OCI-LY3 (cell line): ENCODE results near the gene PLA2G2D.

Experiments
- EZH2phosphoT487 ChIP-seq: fragments of 200-600 bp; shearing (Covaris generic); IDR thresholded peaks from 2 replicates; pipeline ENCODE4 v1.6.1; 2018; ENCODE audit warnings: antibody characterized with exemption, mixed run types, low read depth
- TF ChIP-seq, protein P1 (sequence below): fragments of 200-600, 300-600 bp; sonication (generic); IDR thresholded peaks from 2 replicates; pipeline ENCODE4 v1.5.1; 2014; ENCODE audit warnings: antibody characterized with exemption, low read length, low read depth

DNA sequence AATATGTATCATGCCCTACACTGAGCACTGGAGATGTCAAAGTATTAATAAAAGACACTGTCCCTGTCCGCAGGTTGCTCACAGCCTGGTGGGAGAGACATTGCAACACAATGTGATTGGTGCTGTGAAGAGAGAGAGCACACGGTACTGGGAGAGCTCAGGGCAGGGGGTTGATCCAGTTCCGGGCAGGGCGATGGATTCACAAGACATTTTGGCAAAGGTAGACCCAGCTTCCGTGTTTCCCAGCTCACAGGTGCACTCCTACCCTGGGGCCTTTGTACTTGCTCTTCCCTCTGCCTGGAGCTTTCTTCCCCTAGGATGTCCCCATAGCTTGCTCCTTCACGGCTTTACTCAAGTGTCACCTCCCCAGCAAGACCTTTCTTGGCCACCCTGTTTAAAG lies 47.9 kb downstream of the PLA2G2D start:
- TF ChIP-seq, protein P1, sequence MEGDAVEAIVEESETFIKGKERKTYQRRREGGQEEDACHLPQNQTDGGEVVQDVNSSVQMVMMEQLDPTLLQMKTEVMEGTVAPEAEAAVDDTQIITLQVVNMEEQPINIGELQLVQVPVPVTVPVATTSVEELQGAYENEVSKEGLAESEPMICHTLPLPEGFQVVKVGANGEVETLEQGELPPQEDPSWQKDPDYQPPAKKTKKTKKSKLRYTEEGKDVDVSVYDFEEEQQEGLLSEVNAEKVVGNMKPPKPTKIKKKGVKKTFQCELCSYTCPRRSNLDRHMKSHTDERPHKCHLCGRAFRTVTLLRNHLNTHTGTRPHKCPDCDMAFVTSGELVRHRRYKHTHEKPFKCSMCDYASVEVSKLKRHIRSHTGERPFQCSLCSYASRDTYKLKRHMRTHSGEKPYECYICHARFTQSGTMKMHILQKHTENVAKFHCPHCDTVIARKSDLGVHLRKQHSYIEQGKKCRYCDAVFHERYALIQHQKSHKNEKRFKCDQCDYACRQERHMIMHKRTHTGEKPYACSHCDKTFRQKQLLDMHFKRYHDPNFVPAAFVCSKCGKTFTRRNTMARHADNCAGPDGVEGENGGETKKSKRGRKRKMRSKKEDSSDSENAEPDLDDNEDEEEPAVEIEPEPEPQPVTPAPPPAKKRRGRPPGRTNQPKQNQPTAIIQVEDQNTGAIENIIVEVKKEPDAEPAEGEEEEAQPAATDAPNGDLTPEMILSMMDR = no peak
- TF ChIP-seq EZH2phosphoT487 = no peak
